ELR (cell line): Measurements from ENCODE around the gene SLC37A3.
"Not testable (repeated sequence)": the region's sequence is repeated elsewhere in the genome, so short reads cannot be mapped to it uniquely, and the experiment has no call there.

Source experiments
- DNase-seq: peaks from one replicate; pipeline ENCODE4 v3.0.0-alpha.2; 2015; ENCODE audit warnings: low read depth

SLC37A3 gene

GRCh38 chr7:140397784-140398750, at the start of gene SLC37A3:
Gene SLC37A3 (minus strand): TSS chr7:140398530. CDS start chr7:140382526, 16,004 bp downstream.
- peak; percentile 84 for DNase-seq

GRCh38 chr7:140447841-140448240, 49.5 kb upstream of the SLC37A3 start:
- DNase-seq: no peak

- DNase-seq: no peak
These were observed 48.1 kb upstream of the SLC37A3 start for GRCh38 chr7:140446467-140446866.

- no peak for DNase-seq
These were observed 43.2 kb upstream of the SLC37A3 start for GRCh38 chr7:140441519-140441918.

- DNase-seq: peak; percentile 33
These were observed 42.3 kb upstream of the SLC37A3 start for GRCh38 chr7:140440593-140440992.

GRCh38 chr7:140439359-140439758, 41.0 kb upstream of the SLC37A3 start:
- no peak for DNase-seq

GRCh38 chr7:140435252-140435895, 37.0 kb upstream of the SLC37A3 start:
- no peak for DNase-seq

GRCh38 chr7:140433396-140433795, 35.1 kb upstream of the SLC37A3 start:
- no peak for DNase-seq

GRCh38 chr7:140426130-140426529, 27.8 kb upstream of the SLC37A3 start:
- no peak for DNase-seq

GRCh38 chr7:140425718-140426117, 27.4 kb upstream of the SLC37A3 start:
- no peak for DNase-seq

- DNase-seq: no peak
These were observed 25.2 kb upstream of the SLC37A3 start for GRCh38 chr7:140423501-140423900.

- no peak for DNase-seq
These were observed 23.2 kb upstream of the SLC37A3 start for GRCh38 chr7:140421521-140421920.

GRCh38 chr7:140418653-140419052, 20.3 kb upstream of the SLC37A3 start:
- DNase-seq: no peak

GRCh38 chr7:140418156-140418472, 19.8 kb upstream of the SLC37A3 start:
- DNase-seq: not testable (repeated sequence)

GRCh38 chr7:140417456-140418155, 19.3 kb upstream of the SLC37A3 start:
- no peak for DNase-seq

GRCh38 chr7:140416560-140416959, 18.2 kb upstream of the SLC37A3 start:
- DNase-seq: no peak

GRCh38 chr7:140415816-140416215, 17.5 kb upstream of the SLC37A3 start:
- DNase-seq: not testable (repeated sequence)

GRCh38 chr7:140415361-140415760, 17.0 kb upstream of the SLC37A3 start:
- DNase-seq: no peak

GRCh38 chr7:140404565-140405065, 6.3 kb upstream of the SLC37A3 start:
- no peak for DNase-seq

- DNase-seq: no peak
These were observed 5.7 kb upstream of the SLC37A3 start, which contains the start of gene RAB19 for GRCh38 chr7:140403878-140404564. Gene RAB19 (plus strand): TSS chr7:140404058. CDS start chr7:140407647, 3,589 bp downstream.

- peak; percentile 46 for DNase-seq
These were observed 4.0 kb upstream of the SLC37A3 start for GRCh38 chr7:140402178-140402835.
